GM12873 (cell line): Measurements from ENCODE around the gene DOK7.

Experiments used
- TF ChIP-seq, protein P1 (sequence below): IDR thresholded peaks from 2 replicates; pipeline ENCODE4 v1.5.1; 2012; ENCODE audit warnings: low read depth, mild to moderate bottlenecking, moderate library complexity, low read length, control low read depth; ENCODE audit not compliant: insufficient read depth; ENCODE audit errors: missing control alignments

The DOK7 gene

DNA sequence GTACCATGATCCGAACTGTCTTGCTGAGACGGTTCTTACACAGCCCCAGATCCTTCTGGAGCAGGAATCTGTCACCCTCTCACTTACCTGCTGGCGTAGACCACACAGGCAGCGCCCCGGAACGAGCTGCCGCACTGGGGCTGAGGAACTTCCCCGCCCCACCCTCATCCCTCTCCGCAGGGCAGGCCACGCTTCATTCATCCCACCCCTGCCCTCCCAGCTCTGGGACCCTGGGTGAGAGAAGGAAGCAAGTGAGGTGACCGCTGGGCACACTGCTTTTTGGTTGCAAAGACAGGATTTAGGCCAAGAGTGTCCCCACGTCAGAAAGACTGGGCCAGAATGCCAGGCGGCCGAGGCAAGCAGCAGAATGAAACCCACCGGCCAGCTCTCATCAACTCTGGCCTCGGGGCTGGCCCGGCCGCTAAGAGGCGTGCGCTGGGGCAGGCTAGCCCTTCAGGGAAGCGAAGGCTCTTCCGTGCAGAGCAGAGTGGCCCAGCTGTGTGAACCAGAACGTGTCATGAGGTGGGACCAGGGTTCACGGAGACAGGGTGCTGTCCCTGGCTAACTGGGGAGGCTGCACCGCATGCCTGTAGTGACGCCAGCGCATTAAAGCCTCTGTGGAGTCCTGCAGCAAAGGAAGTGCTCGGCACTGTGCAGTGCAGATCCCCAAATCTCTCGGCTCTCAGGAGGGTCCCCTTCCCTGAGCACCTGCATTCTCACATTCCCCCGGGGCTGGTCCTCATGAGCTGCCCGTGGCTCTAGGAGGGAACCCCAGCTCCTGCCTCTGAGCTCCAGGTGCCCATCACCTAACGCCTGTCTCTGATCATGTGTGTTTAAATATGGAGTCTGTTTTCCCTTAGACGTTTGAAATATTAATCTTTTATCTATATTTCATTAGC, 62.7 kb downstream of the DOK7 start:
- TF ChIP-seq, protein P1, sequence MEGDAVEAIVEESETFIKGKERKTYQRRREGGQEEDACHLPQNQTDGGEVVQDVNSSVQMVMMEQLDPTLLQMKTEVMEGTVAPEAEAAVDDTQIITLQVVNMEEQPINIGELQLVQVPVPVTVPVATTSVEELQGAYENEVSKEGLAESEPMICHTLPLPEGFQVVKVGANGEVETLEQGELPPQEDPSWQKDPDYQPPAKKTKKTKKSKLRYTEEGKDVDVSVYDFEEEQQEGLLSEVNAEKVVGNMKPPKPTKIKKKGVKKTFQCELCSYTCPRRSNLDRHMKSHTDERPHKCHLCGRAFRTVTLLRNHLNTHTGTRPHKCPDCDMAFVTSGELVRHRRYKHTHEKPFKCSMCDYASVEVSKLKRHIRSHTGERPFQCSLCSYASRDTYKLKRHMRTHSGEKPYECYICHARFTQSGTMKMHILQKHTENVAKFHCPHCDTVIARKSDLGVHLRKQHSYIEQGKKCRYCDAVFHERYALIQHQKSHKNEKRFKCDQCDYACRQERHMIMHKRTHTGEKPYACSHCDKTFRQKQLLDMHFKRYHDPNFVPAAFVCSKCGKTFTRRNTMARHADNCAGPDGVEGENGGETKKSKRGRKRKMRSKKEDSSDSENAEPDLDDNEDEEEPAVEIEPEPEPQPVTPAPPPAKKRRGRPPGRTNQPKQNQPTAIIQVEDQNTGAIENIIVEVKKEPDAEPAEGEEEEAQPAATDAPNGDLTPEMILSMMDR: no peak

DNA sequence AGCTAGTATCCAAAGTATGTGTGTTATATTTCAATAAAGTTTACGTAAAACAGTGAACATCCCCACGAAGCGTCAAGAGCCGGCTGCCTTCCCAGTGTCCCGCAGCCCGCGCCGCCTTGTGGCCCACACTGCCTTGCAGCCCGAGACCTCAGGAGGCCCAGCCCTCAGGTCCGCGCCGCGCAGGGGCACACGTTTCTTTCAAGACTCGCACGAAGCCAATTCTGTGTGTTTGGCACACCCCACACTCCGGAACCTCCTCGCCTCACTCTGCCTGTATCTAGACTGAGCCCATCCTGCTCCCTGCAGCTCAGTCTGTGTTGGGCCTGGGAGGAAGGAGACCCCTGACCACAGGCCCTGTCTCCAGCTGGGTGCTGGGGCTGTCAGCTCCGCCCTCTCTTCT, 63.4 kb downstream of the DOK7 start:
- TF ChIP-seq, protein P1: no peak

DNA sequence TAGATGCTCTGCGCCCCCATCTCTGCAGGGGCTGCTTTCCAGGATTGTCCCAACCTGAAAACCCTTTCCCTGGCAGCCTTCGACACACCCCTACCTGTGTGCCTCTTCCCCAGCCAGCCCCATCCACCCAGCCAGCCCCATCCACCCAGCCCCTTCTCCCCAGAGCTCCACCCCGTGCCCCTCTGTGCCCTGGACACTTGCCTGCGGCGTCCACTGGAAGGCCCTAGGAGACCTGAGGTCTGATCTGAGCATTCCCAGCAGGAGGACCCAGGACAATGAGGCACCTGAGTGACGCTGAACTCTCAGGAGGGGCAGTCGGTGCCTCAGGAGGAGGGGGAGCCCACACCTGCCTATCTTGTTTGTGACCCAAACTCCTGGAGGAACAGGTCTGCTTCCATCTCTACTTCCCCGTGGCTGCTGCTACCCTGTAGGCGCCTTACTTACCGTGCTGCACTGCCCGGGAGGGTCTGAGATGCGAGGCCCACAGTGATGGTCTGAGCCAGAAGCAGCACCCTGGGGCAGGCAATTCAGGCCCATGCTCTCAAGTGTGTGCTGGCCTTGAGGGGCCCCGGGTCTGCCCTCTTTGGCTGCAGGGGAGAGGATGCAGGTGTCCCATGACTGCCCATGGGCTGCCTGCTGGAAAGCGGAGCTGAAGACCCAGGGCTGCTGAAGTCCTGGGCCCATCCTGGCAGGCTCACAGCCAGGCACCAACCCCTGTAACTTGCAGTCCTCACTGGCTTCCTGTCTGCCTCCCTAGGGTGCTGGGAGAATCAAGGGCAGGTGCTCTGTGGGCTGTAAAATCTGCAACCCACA, 64.2 kb downstream of the DOK7 start:
- TF ChIP-seq, protein P1: no peak

DNA sequence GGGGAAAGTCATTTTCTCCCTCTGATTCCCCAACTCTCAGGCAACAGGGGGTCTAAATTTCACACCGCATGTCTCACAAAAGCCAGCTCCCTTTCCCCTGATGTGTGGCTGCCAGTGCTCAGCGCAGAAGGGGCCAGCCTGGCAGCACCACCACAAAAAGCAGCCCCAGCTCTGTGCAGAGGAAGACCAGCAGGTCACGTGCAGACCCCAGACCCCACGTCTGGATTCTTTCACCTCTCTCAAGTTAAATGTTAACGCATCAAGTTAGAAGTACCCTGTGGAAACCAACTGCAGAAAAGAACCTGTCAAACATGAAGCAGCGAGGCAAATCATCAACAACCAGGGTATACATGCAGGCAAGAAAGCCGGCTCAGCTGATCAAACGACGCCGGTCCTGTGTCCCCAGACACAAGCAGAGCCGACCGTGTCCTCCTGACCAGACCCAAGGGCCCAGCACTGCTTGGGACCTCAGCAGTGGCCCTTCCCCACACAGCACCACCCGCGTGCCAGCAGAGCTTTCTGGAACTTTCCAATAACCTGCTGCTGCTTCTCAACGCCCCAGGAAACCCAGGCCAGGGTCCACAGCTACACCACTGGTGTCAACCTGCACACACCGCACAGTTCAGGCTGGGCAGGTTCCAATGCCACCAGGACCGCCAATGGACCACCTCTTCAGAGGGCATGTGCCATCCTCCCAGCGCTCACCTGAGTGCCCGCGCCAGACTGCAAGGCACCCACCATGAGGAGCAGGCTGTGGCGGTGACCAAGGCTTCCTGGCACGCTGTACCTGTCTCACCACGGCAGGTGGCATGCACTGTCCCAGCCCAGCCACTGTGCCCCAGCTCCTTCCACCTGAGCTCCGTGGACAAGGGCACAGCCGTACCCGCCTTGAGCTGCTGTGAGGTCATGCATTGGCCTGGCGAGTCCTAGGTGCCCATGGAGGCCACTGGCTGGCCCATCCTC, 65.1 kb downstream of the DOK7 start:
- TF ChIP-seq, protein P1: no peak

DNA sequence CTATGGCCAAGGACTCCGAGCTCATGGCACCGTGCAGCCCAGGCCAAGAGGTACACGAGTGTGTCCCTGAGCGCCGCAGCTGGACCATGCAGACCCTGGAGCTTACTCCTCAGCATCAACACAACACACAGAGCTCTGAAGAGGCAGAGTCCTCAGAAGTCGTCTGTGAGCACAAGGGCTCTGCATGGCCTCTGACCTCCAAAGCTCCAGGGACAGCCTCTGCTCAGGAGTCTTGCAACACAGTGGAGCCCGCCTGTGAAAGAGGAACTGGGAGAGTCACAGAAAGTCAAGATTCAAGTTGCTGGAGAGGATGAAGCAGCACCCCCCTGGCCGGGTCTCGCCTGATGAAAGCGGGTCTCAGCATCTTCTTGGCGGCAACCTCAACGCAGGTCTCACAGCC, 66.3 kb downstream of the DOK7 start:
- TF ChIP-seq, protein P1: no peak

DNA sequence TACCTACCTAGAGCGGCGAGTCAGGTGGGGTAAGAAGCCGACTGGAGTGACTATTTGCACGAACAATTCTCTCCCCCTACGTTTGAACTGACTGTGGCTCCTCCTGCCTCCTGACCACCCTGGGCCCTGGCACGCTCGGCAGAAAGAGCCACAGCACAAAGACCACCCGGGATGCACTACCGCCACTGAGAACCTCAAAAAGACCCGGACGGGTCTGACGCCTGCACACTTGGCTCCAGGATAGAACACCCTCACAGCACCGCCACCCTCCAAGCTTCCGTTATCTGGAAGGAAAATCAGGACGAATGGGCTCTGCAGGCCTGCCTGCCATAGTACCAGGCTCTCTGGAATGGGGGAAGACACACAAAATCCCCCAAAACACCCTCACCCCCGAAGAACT, 66.9 kb downstream of the DOK7 start:
- TF ChIP-seq, protein P1: no peak
